ENCODE measurements around the gene CIB1.

DNA sequence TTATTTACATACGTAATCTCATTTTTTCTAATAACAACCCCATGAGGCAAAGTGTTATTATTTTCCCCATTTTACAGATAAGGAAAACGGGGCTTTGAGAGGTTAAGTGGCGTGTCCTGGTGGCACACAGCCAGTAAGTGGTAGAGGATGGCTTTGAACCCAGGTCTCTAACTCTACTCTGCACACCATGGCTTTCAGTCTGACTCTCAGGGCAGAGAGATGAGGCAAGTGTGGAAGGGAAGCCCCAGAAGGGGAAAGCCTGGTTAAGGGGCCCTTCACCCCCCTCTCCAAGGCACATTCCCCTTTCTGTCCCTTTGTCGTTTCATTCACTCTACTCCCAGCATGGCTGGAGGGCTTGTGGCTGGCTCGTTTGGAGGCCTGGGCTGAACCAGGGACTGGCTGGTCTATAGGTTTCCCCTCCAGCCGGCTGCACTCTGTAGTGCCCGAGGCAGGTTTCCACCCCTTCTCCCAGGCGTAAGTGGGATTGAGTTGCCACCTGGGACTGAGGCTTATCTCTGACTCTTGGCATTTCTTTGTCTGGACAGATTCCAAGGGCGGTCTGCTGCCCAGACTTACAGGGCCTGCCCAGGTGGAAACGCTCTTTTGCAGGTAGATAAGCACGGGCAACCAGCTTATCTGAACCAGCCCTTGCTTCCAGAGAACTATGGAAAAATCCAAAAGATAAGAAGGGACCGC lies 20.5 kb downstream of the CIB1 start:
- no peak for TF ChIP-seq POLR2A (IDR thresholded peaks at IDR 0.05)
- TF ChIP-seq, protein P1, sequence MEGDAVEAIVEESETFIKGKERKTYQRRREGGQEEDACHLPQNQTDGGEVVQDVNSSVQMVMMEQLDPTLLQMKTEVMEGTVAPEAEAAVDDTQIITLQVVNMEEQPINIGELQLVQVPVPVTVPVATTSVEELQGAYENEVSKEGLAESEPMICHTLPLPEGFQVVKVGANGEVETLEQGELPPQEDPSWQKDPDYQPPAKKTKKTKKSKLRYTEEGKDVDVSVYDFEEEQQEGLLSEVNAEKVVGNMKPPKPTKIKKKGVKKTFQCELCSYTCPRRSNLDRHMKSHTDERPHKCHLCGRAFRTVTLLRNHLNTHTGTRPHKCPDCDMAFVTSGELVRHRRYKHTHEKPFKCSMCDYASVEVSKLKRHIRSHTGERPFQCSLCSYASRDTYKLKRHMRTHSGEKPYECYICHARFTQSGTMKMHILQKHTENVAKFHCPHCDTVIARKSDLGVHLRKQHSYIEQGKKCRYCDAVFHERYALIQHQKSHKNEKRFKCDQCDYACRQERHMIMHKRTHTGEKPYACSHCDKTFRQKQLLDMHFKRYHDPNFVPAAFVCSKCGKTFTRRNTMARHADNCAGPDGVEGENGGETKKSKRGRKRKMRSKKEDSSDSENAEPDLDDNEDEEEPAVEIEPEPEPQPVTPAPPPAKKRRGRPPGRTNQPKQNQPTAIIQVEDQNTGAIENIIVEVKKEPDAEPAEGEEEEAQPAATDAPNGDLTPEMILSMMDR (IDR thresholded peaks at IDR 0.05) = no peak

All from vagina (tissue), 2 donors.